CD4-positive, alpha-beta memory T cell (primary cell): ENCODE results near the gene ALDH3B2. TPM values are rescaled to one million over a fixed set of nuclear protein-coding genes. Genes with fewer than 3 reads are reported as not detected.

ENCODE experiments used
- CTCF ChIA-PET: fragments of 350-600 bp; sonication (Branson Sonifier 250); formaldehyde crosslinking; loops from one replicate; lab custom pipeline; 2021; ENCODE audit warnings: inconsistent platforms; ENCODE audit not compliant: partially characterized antibody; lab: Charles Lee
- POLR2A ChIA-PET: fragments of 350-600 bp; sonication (Branson Sonifier 250); formaldehyde crosslinking; loops from one replicate; lab custom pipeline; 2021; ENCODE audit not compliant: partially characterized antibody; lab: Charles Lee
- DNase-seq, 5 donors: peaks; one replicate each; pipeline versions ENCODE4 v3.0.0 to v3.0.0-alpha.2; 2020 to 2022; ENCODE audit warnings: mixed read lengths in 1 of 5
- H3K27ac ChIP-seq: one replicate; pipeline ENCODE4 v1.7.0; 2013; ENCODE audit warnings: low read depth, low read length
- H3K27me3 ChIP-seq: 2 replicates; pipeline ENCODE4 v1.7.0; 2013; ENCODE audit warnings: mild to moderate bottlenecking, low read length, moderate library complexity; ENCODE audit not compliant: insufficient read depth
- H3K36me3 ChIP-seq: 2 replicates; pipeline ENCODE4 v1.7.0; 2013; ENCODE audit warnings: mild to moderate bottlenecking, low read length, moderate library complexity; ENCODE audit not compliant: insufficient read depth
- H3K4me1 ChIP-seq: 2 replicates; pipeline ENCODE4 v1.7.0; 2013; ENCODE audit warnings: mild to moderate bottlenecking, low read length, moderate library complexity; ENCODE audit not compliant: insufficient read depth
- H3K4me3 ChIP-seq, 2 donors: one replicate each; pipeline ENCODE4 v1.7.0; 2013; ENCODE audit warnings: low read length in 2 of 2, mild to moderate bottlenecking in 1 of 2
- H3K9me3 ChIP-seq, 2 donors: one replicate each; pipeline ENCODE4 v1.7.0; 2013; ENCODE audit warnings: low read length in 2 of 2, control low read depth in 1 of 2; ENCODE audit not compliant: control insufficient read depth in 1 of 2
- H3K27ac Mint-ChIP-seq, 7 donors: one replicate each; pipeline ENCODE4 v1.8.0; 2020 to 2021; ENCODE audit warnings: mixed read lengths in 7 of 7, mild to moderate bottlenecking in 6 of 7, inconsistent platforms in 3 of 7, moderate library complexity in 3 of 7
- H3K27me3 Mint-ChIP-seq, 2 donors: one replicate each; pipeline ENCODE4 v1.8.0; 2020 to 2021; ENCODE audit warnings: mixed read lengths in 2 of 2
- H3K36me3 Mint-ChIP-seq, 2 donors: one replicate each; pipeline ENCODE4 v1.8.0; 2020 to 2021; ENCODE audit warnings: mixed read lengths in 2 of 2, inconsistent platforms in 1 of 2, mild to moderate bottlenecking in 1 of 2
- H3K4me1 Mint-ChIP-seq, 4 donors: one replicate each; pipeline ENCODE4 v1.8.0; 2020 to 2021; ENCODE audit warnings: mixed read lengths in 4 of 4, mild to moderate bottlenecking in 1 of 4
- H3K4me3 Mint-ChIP-seq, 8 donors: one replicate each; pipeline ENCODE4 v1.8.0; 2020 to 2021; ENCODE audit warnings: mixed read lengths in 8 of 8, mild to moderate bottlenecking in 7 of 8, moderate library complexity in 6 of 8, inconsistent platforms in 3 of 8
- H3K9me3 Mint-ChIP-seq, 8 donors: one replicate each; pipeline ENCODE4 v1.8.0; 2020 to 2021; ENCODE audit warnings: mixed read lengths in 8 of 8, mild to moderate bottlenecking in 5 of 8, inconsistent platforms in 3 of 8, moderate library complexity in 1 of 8
- intact Hi-C: fragments of 100-400 bp; cut with micrococcal nuclease; formaldehyde crosslinking; loops from one replicate; pipeline ENCODE4 v1.15.1; 2023
- polyA plus RNA-seq, 2 donors: library from polyadenylated mRNA; unstranded; fragments of 300-500 nt; fragmentation: Illumina TruSeq; gene quantifications; one replicate each; pipeline ENCODE4 v1.2.3, GENCODE V29; 2021
- total RNA-seq, 2 experiments: library from RNA; stranded (reverse); gene quantifications; one replicate each; pipeline ENCODE4 v1.2.3, GENCODE V29; 2021

ALDH3B2 gene
- total and polyA plus RNA-seq, 4 experiments from 2014 or later, result not detected

GRCh38 chr11:67613960-67614715 lies 60.3 kb downstream of the ALDH3B2 start:
- POLR2A ChIA-PET, result interaction anchor here (0.9 to 5.2 kb wide), 12 partner anchors 13 to 374 kb away, joined by 3 to 44 read pairs (median 4); partner anchors contain the start of genes ACY3, GSTP1, NUDT8 and POLD4
- intact Hi-C loops, result loop anchor here (1.0 to 2.0 kb wide), 3 partner anchors 8 to 45 kb away; partner anchors contain the start of genes NDUFV1 and NUDT8
- H3K4me1 Mint-ChIP-seq, result peaks cover 13 to 37% (median 20%) of the 10 kb centered on the region in 4 donors
- CTCF ChIA-PET, result interaction anchor here (0.6 to 6.9 kb wide), 16 partner anchors 9 to 263 kb away, joined by 3 to 55 read pairs (median 4); partner anchors contain the start of genes ACY3, NUDT8 and POLD4
- Histone ChIP-seq H3K27ac (peak overlapping the region; percentile 94), H3K4me3 (peak overlapping the region; percentile 57 to 59), H3K4me1 (peaks cover 33% of the 10 kb centered on the region), H3K9me3 (no peaks in the 10 kb centered on the region), H3K36me3 (peaks cover 28% of the 10 kb centered on the region), H3K27me3 (no peaks in the 10 kb centered on the region)
- H3K9me3 Mint-ChIP-seq, result no peaks in the 10 kb centered on the region
- H3K27ac Mint-ChIP-seq, result peak overlapping the region; percentile 97 to 99 (median 98)
- peaks cover 10 to 29% of the 10 kb centered on the region in 2 donors for H3K36me3 Mint-ChIP-seq
- peak overlapping the region; percentile 80 to 88 (median 85) for H3K4me3 Mint-ChIP-seq
- DNase-seq, result peak; percentile 84 to 94 (median 88)
- peaks cover 0 to 2% of the 10 kb centered on the region in 2 donors for H3K27me3 Mint-ChIP-seq

- H3K9me3 Mint-ChIP-seq, result no peaks in the 10 kb centered on the region
- Histone ChIP-seq H3K27ac (peak overlapping the region; percentile 94), H3K36me3 (peaks cover 35% of the 10 kb centered on the region), H3K4me1 (peaks cover 33% of the 10 kb centered on the region), H3K27me3 (no peaks in the 10 kb centered on the region), H3K9me3 (no peaks in the 10 kb centered on the region), H3K4me3 (peak overlapping the region; percentile 57 to 59)
- DNase-seq, result no peak
- H3K4me3 Mint-ChIP-seq, result peak overlapping the region; percentile 80 to 88 (median 85)
- peaks cover 13 to 40% (median 20%) of the 10 kb centered on the region in 4 donors for H3K4me1 Mint-ChIP-seq
- POLR2A ChIA-PET, result interaction anchor here (0.9 to 5.2 kb wide), 9 partner anchors 14 to 260 kb away, joined by 3 to 44 read pairs (median 5); partner anchors contain the start of genes ACY3, GSTP1, NUDT8 and POLD4
- intact Hi-C loops, result no loop called here
- CTCF ChIA-PET, result interaction anchor here (1.0 to 6.9 kb wide), 13 partner anchors 10 to 262 kb away, joined by 3 to 55 read pairs (median 4); partner anchors contain the start of genes NUDT8 and POLD4
- peak overlapping the region; percentile 97 to 99 (median 98) for H3K27ac Mint-ChIP-seq
- peaks cover 0 to 2% of the 10 kb centered on the region in 2 donors for H3K27me3 Mint-ChIP-seq
- peaks cover 15 to 34% of the 10 kb centered on the region in 2 donors for H3K36me3 Mint-ChIP-seq
These were observed 61.0 kb downstream of the ALDH3B2 start for GRCh38 chr11:67613313-67613959.

GRCh38 chr11:67612751-67613150 lies 61.7 kb downstream of the ALDH3B2 start:
- Histone ChIP-seq H3K36me3 (peaks cover 37% of the 10 kb centered on the region), H3K27me3 (no peaks in the 10 kb centered on the region), H3K4me3 (no peak overlapping the region), H3K9me3 (no peaks in the 10 kb centered on the region), H3K27ac (peak overlapping the region; percentile 94), H3K4me1 (peaks cover 34% of the 10 kb centered on the region)
- DNase-seq, result no peak
- POLR2A ChIA-PET, result interaction anchor here (5.2 kb wide), 1 partner anchor 17 kb away, joined by 44 read pairs; the partner anchor contains the start of gene NUDT8
- peak overlapping the region; percentile 62 to 99 (median 98) for H3K27ac Mint-ChIP-seq
- no peak overlapping the region for H3K4me3 Mint-ChIP-seq
- H3K4me1 Mint-ChIP-seq, result peaks cover 13 to 45% (median 20%) of the 10 kb centered on the region in 4 donors
- peaks cover 15 to 34% of the 10 kb centered on the region in 2 donors for H3K36me3 Mint-ChIP-seq
- CTCF ChIA-PET, result interaction anchor here (1.2 to 6.9 kb wide), 2 partner anchors 15 to 28 kb away, joined by 3 to 55 read pairs; partner anchors contain the start of gene NUDT8
- H3K9me3 Mint-ChIP-seq, result no peaks in the 10 kb centered on the region
- peaks cover 0 to 2% of the 10 kb centered on the region in 2 donors for H3K27me3 Mint-ChIP-seq
- intact Hi-C loops, result no loop called here

Other genes with a start within 250 kb of the ALDH3B2 start
- 10 to 100 TPM; 78.1 to 79.9 TPM for gene RPS6KB2, start 246.1 kb downstream of the ALDH3B2 start, total RNA-seq
- 10 to 100 TPM; 55.2 to 58.3 TPM for gene RPS6KB2, start 246.1 kb downstream of the ALDH3B2 start, polyA plus RNA-seq
- gene PTPRCAP, start 236.9 kb downstream of the ALDH3B2 start, total RNA-seq, result 100 to 1,000 TPM; 208 to 228 TPM
- 100 to 1,000 TPM; 613 TPM for gene PTPRCAP, start 236.9 kb downstream of the ALDH3B2 start, polyA plus RNA-seq
- gene CORO1B, start 231.1 kb downstream of the ALDH3B2 start, total RNA-seq, result 10 to 100 TPM; 22.7 to 23.2 TPM
- 10 to 100 TPM; 79.1 to 92.2 TPM for gene CORO1B, start 231.1 kb downstream of the ALDH3B2 start, polyA plus RNA-seq
- not detected for gene GPR152, start 221.9 kb downstream of the ALDH3B2 start, total RNA-seq
- gene GPR152, start 221.9 kb downstream of the ALDH3B2 start, polyA plus RNA-seq, result 1 to 10 TPM in 1 of 2 donors, under 1 TPM in 1; 0.35 to 1.7 TPM
- gene CABP4, start 219.3 kb downstream of the ALDH3B2 start, total RNA-seq, result 1 to 10 TPM; 1.4 to 2.3 TPM
- gene CABP4, start 219.3 kb downstream of the ALDH3B2 start, polyA plus RNA-seq, result under 1 TPM; 0.27 to 0.84 TPM
- 10 to 100 TPM; 90.1 to 99.1 TPM for gene TMEM134, start 205.4 kb downstream of the ALDH3B2 start, total RNA-seq
- gene TMEM134, start 205.4 kb downstream of the ALDH3B2 start, polyA plus RNA-seq, result 100 to 1,000 TPM; 152 to 162 TPM
- 100 to 1,000 TPM; 131 to 132 TPM for gene AIP, start 191.6 kb downstream of the ALDH3B2 start, total RNA-seq
- gene AIP, start 191.6 kb downstream of the ALDH3B2 start, polyA plus RNA-seq, result 100 to 1,000 TPM; 152 to 185 TPM
- 100 to 1,000 TPM; 137 to 143 TPM for gene PITPNM1, start 169.3 kb downstream of the ALDH3B2 start, total RNA-seq
- gene PITPNM1, start 169.3 kb downstream of the ALDH3B2 start, polyA plus RNA-seq, result 10 to 100 TPM; 15.0 to 43.6 TPM
- gene CDK2AP2, start 166.5 kb downstream of the ALDH3B2 start, total RNA-seq, result 10 to 100 TPM; 85.8 to 86.0 TPM
- 100 to 1,000 TPM in 1 of 2 donors, 10 to 100 TPM in 1; 83.3 to 152 TPM for gene CDK2AP2, start 166.5 kb downstream of the ALDH3B2 start, polyA plus RNA-seq
- not detected for gene CABP2, start 151.2 kb downstream of the ALDH3B2 start, total RNA-seq
- not detected for gene CABP2, start 151.2 kb downstream of the ALDH3B2 start, polyA plus RNA-seq
- 100 to 1,000 TPM; 134 to 143 TPM for gene GSTP1, start 90.8 kb downstream of the ALDH3B2 start, total RNA-seq
- 100 to 1,000 TPM; 236 to 245 TPM for gene GSTP1, start 90.8 kb downstream of the ALDH3B2 start, polyA plus RNA-seq
- gene NDUFV1, start 67.7 kb downstream of the ALDH3B2 start, total RNA-seq, result 100 to 1,000 TPM; 204 to 212 TPM
- 100 to 1,000 TPM; 124 to 133 TPM for gene NDUFV1, start 67.7 kb downstream of the ALDH3B2 start, polyA plus RNA-seq
- gene NUDT8, start 44.7 kb downstream of the ALDH3B2 start, total RNA-seq, result 1 to 10 TPM; 3.1 to 4.3 TPM
- gene NUDT8, start 44.7 kb downstream of the ALDH3B2 start, polyA plus RNA-seq, result 1 to 10 TPM; 2.0 to 4.5 TPM
- not detected for gene TBX10, start 34.9 kb downstream of the ALDH3B2 start, total RNA-seq
- gene TBX10, start 34.9 kb downstream of the ALDH3B2 start, polyA plus RNA-seq, result not detected
- gene ACY3, start 23.9 kb downstream of the ALDH3B2 start, total RNA-seq, result not detected
- under 1 TPM in 1 of 2 donors, not detected in 1; 0.48 TPM for gene ACY3, start 23.9 kb downstream of the ALDH3B2 start, polyA plus RNA-seq